Adrenal gland (tissue), 5 donors: ENCODE measurements around the gene SMPD1.

Experiments
- CTCF ChIP-seq, 6 experiments: fragments of 450-650 bp in 4 of 6; fragments of 200-600 bp in 2 of 6; sonication (generic) in 1 of 6; IDR thresholded peaks; 1 replicate in 5 of 6; 2 replicates in 1 of 6; pipeline versions ENCODE4 v1.5.1 to v1.8.0; 2016 to 2021; ENCODE audit warnings: antibody characterized with exemption in 6 of 6, mild to moderate bottlenecking in 2 of 6, moderate library complexity in 1 of 6
- POLR2A ChIP-seq, 2 donors: fragments of 450-650 bp; IDR thresholded peaks; one replicate each; pipeline ENCODE4 v1.6.1; 2017; ENCODE audit warnings: antibody characterized with exemption in 2 of 2, mild to moderate bottlenecking in 2 of 2, moderate library complexity in 1 of 2
- donor health status: DM: no; HTN: no; CAD: no.

GRCh38 chr11:6388748-6389147 lies 1.5 kb upstream of the SMPD1 start:
- TF ChIP-seq CTCF (IDR thresholded peaks at IDR 0.05), result no peak
- TF ChIP-seq POLR2A (IDR thresholded peaks at IDR 0.05), result no peak
